CMK (cell line): ENCODE data around the gene CHFR.
"Not testable (repeated sequence)": the region's sequence is repeated elsewhere in the genome, so short reads cannot be mapped to it uniquely, and the experiment has no call there.

Experiments used
- DNase-seq: peaks from one replicate; pipeline ENCODE4 v3.0.0-alpha.2; 2010; ENCODE audit warnings: low read depth

Gene CHFR

GRCh38 chr12:132874620-132875019 is 12.8 kb downstream of the CHFR start:
- DNase-seq = not testable (repeated sequence)

- DNase-seq = no peak
Measured at GRCh38 chr12:132874175-132874574, 13.2 kb downstream of the CHFR start.

- DNase-seq = no peak
Measured at GRCh38 chr12:132873724-132874123, 13.7 kb downstream of the CHFR start.

- DNase-seq = no peak
Measured at GRCh38 chr12:132872975-132873421, 14.4 kb downstream of the CHFR start.

GRCh38 chr12:132872073-132872855 is 15.1 kb downstream of the CHFR start:
- DNase-seq = no peak

- no peak for DNase-seq
Measured at GRCh38 chr12:132869551-132869950, 17.9 kb downstream of the CHFR start.

- no peak for DNase-seq
Measured at GRCh38 chr12:132866251-132866828, 21.1 kb downstream of the CHFR start.

- no peak for DNase-seq
Measured at GRCh38 chr12:132861558-132861957, 25.8 kb downstream of the CHFR start.

GRCh38 chr12:132858718-132859266 is 28.6 kb downstream of the CHFR start:
- no peak for DNase-seq

GRCh38 chr12:132857019-132857418 is 30.4 kb downstream of the CHFR start:
- not testable (repeated sequence) for DNase-seq

GRCh38 chr12:132856581-132856980 is 30.8 kb downstream of the CHFR start:
- no peak for DNase-seq

- DNase-seq = not testable (repeated sequence)
Measured at GRCh38 chr12:132855211-132855610, 32.2 kb downstream of the CHFR start.

- DNase-seq = no peak
Measured at GRCh38 chr12:132853285-132854092, 33.9 kb downstream of the CHFR start.

GRCh38 chr12:132852496-132852895 is 34.9 kb downstream of the CHFR start:
- DNase-seq = no peak

GRCh38 chr12:132851465-132851864 is 35.9 kb downstream of the CHFR start:
- no peak for DNase-seq

GRCh38 chr12:132850291-132850690 is 37.1 kb downstream of the CHFR start:
- no peak for DNase-seq

- DNase-seq = no peak
Measured at GRCh38 chr12:132848521-132848920, 38.9 kb downstream of the CHFR start.

- DNase-seq = no peak
Measured at GRCh38 chr12:132847363-132848356, 39.7 kb downstream of the CHFR start.

- not testable (repeated sequence) for DNase-seq
Measured at GRCh38 chr12:132844681-132845080, 42.7 kb downstream of the CHFR start.

- DNase-seq = no peak
Measured at GRCh38 chr12:132842449-132843045, 44.9 kb downstream of the CHFR start.

GRCh38 chr12:132841151-132841550 is 46.3 kb downstream of the CHFR start:
- DNase-seq = no peak
